MM.1S (cell line): Measurements from ENCODE around the gene ATG2B.

Experiments used
- DNase-seq: peaks from one replicate; pipeline ENCODE4 v3.0.0-alpha.2; 2015
- H2AFZ ChIP-seq: fragments of 300-600 bp; sonication (generic); 2 replicates; pipeline ENCODE4 v1.6.0; 2016; ENCODE audit warnings: antibody characterized with exemption, low read length
- H3F3A ChIP-seq: fragments of 300-600 bp; sonication (generic); 2 replicates; pipeline ENCODE4 v1.6.1; 2016; ENCODE audit warnings: mild to moderate bottlenecking, antibody characterized with exemption, low read length, moderate library complexity, mixed read lengths; ENCODE audit not compliant: insufficient read depth
- H3K27ac ChIP-seq: fragments of 300-600 bp; sonication (generic); 2 replicates; pipeline ENCODE4 v1.5.1; 2016; ENCODE audit warnings: mild to moderate bottlenecking, low read length
- H3K27me3 ChIP-seq: fragments of 300-600 bp; sonication (generic); replicated peaks from 2 replicates; pipeline ENCODE4 v1.6.0; 2016; ENCODE audit warnings: low read length; ENCODE audit not compliant: insufficient read depth
- H3K36me3 ChIP-seq: fragments of 300-600 bp; sonication (generic); replicated peaks from 2 replicates; pipeline ENCODE4 v1.6.1; 2016; ENCODE audit warnings: mild to moderate bottlenecking, low read length, mixed read lengths; ENCODE audit not compliant: insufficient read depth
- H3K4me1 ChIP-seq: fragments of 300-600 bp; sonication (generic); 2 replicates; pipeline ENCODE4 v1.6.1; 2016; ENCODE audit warnings: low read length, mixed read lengths
- H3K4me2 ChIP-seq: fragments of 300-600 bp; sonication (generic); 2 replicates; pipeline ENCODE4 v1.6.0; 2016; ENCODE audit warnings: low read depth, low read length
- H3K4me3 ChIP-seq: fragments of 300-600 bp; sonication (generic); 2 replicates; pipeline ENCODE4 v1.5.1; 2016; ENCODE audit warnings: low read length, mixed read lengths
- H3K79me2 ChIP-seq: fragments of 300-600 bp; sonication (generic); 2 replicates; pipeline ENCODE4 v1.6.1; 2016; ENCODE audit warnings: mixed run types, low read length, mixed read lengths
- H3K9ac ChIP-seq: fragments of 300-600 bp; sonication (generic); 2 replicates; pipeline ENCODE4 v1.6.1; 2016; ENCODE audit warnings: low read length, mixed read lengths
- H3K9me2 ChIP-seq: fragments of 300-600 bp; sonication (generic); replicated peaks from 2 replicates; pipeline ENCODE4 v1.6.1; 2016; ENCODE audit warnings: mild to moderate bottlenecking, low read length, mixed read lengths; ENCODE audit not compliant: insufficient read depth
- H3K9me3 ChIP-seq: fragments of 300-600 bp; sonication (generic); replicated peaks from 2 replicates; pipeline ENCODE4 v1.6.1; 2016; ENCODE audit warnings: mild to moderate bottlenecking, low read length, mixed read lengths; ENCODE audit not compliant: insufficient read depth
- H4K20me1 ChIP-seq: fragments of 300-600 bp; sonication (generic); 2 replicates; pipeline ENCODE4 v1.6.1; 2016; ENCODE audit warnings: mild to moderate bottlenecking, low read length, moderate library complexity, mixed read lengths; ENCODE audit not compliant: insufficient read depth
- CTCF ChIP-seq: fragments of 300-600 bp; sonication (generic); IDR thresholded peaks from 2 replicates; pipeline ENCODE4 v1.5.1; 2016; ENCODE audit warnings: antibody characterized with exemption, low read length, mixed read lengths
- EZH2 ChIP-seq: fragments of 300-600 bp; sonication (generic); optimal IDR thresholded peaks from 2 replicates; pipeline ENCODE3; 2017; ENCODE audit warnings: low read depth, mild to moderate bottlenecking, antibody characterized with exemption, low read length, mixed read lengths
- EZH2phosphoT487 ChIP-seq: fragments of 300-600 bp; sonication (generic); IDR thresholded peaks from 2 replicates; pipeline ENCODE4 v1.6.1; 2018; ENCODE audit warnings: antibody characterized with exemption, low read length

The ATG2B gene

GRCh38 chr14:96408608-96409007 is 45.5 kb upstream of the ATG2B start:
- Histone ChIP-seq H3K79me2 (no peaks in the 10 kb centered on the region), H3K4me2 (no peak overlapping the region), H3K9me3 (no peaks in the 10 kb centered on the region), H3K36me3 (no peaks in the 10 kb centered on the region), H3K4me3 (no peak overlapping the region), H3K9ac (no peak overlapping the region), H4K20me1 (no peaks in the 10 kb centered on the region), H3K4me1 (no peaks in the 10 kb centered on the region), H3K9me2 (no peaks in the 10 kb centered on the region), H3F3A (no peaks in the 10 kb centered on the region), H3K27ac (no peak overlapping the region), H2AFZ (no peak overlapping the region), H3K27me3 (no peaks in the 10 kb centered on the region)
- DNase-seq, result no peak
- TF ChIP-seq EZH2phosphoT487 (no peak), EZH2 (no peak), CTCF (no peak)

- no peaks in the 10 kb centered on the region for H4K20me1 ChIP-seq
- DNase-seq, result no peak
- H3K27me3 ChIP-seq, result no peaks in the 10 kb centered on the region
- H3K27ac ChIP-seq, result no peak overlapping the region
- TF ChIP-seq EZH2 (no peak), EZH2phosphoT487 (no peak), CTCF (no peak)
- H3F3A ChIP-seq, result no peaks in the 10 kb centered on the region
- no peak overlapping the region for H3K4me3 ChIP-seq
- H2AFZ ChIP-seq, result no peak overlapping the region
- H3K36me3 ChIP-seq, result no peaks in the 10 kb centered on the region
- no peaks in the 10 kb centered on the region for H3K9me2 ChIP-seq
- no peaks in the 10 kb centered on the region for H3K9me3 ChIP-seq
- no peak overlapping the region for H3K4me2 ChIP-seq
- H3K4me1 ChIP-seq, result no peaks in the 10 kb centered on the region
- no peak overlapping the region for H3K9ac ChIP-seq
- H3K79me2 ChIP-seq, result no peaks in the 10 kb centered on the region
These were observed 44.9 kb upstream of the ATG2B start for GRCh38 chr14:96407935-96408570.

GRCh38 chr14:96405677-96406076 is 42.5 kb upstream of the ATG2B start:
- no peak for TF ChIP-seq EZH2
- no peak for TF ChIP-seq EZH2phosphoT487
- TF ChIP-seq CTCF, result no peak

More at GRCh38 chr14:96405677-96406076, 42.5 kb upstream of the ATG2B start:
- Histone ChIP-seq H3K4me2 (no peak overlapping the region), H3K27ac (no peak overlapping the region), H3K27me3 (no peaks in the 10 kb centered on the region), H2AFZ (no peak overlapping the region), H3K79me2 (no peaks in the 10 kb centered on the region), H3K4me3 (no peak overlapping the region), H3K9ac (no peak overlapping the region), H3K9me2 (no peaks in the 10 kb centered on the region), H3K36me3 (no peaks in the 10 kb centered on the region), H3K9me3 (no peaks in the 10 kb centered on the region), H4K20me1 (no peaks in the 10 kb centered on the region), H3K4me1 (no peaks in the 10 kb centered on the region), H3F3A (no peaks in the 10 kb centered on the region)
- no peak for DNase-seq
